CD4-positive, alpha-beta T cell treated with Interleukin-10 for 1 hour (primary cell): ENCODE measurements around the gene VIT.
A peak's percentile ranks its signal among the peaks of the same experiment; 100 is the strongest.

Experiments used
- DNase-seq: peaks from one replicate; pipeline ENCODE4 v3.0.0-alpha.2; 2020

The VIT gene

DNA sequence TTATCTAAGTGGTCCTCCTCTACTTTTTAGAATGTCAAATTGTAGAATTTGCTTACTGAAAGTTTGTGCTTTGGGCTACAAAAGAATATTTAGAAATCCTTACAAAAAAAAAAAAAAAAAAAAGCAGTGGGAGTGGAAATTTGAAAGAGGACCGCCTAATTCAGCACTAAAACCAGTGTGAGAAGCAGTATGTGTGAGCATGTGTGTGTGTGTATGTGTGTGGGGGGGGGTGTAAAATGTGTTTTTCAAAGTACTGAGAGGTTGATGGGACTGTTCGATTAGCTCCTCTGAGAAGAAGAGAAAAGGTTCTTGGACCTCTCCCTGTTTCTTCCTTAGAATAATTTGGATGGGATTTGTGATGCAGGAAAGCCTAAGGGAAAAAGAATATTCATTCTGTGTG, at the start of gene VIT:
VIT (plus strand) TSS at position 175 of the 400 bp plus-strand sequence. CDS start 19,664 bp downstream, outside the sequence.
- DNase-seq = no peak

- DNase-seq = no peak
Measured at GRCh38 chr2:36650031-36650829, 46.3 kb upstream of the VIT start.

GRCh38 chr2:36653155-36653554, 43.4 kb upstream of the VIT start:
- DNase-seq = no peak

GRCh38 chr2:36653967-36654694, 42.4 kb upstream of the VIT start:
- DNase-seq = no peak

DNA sequence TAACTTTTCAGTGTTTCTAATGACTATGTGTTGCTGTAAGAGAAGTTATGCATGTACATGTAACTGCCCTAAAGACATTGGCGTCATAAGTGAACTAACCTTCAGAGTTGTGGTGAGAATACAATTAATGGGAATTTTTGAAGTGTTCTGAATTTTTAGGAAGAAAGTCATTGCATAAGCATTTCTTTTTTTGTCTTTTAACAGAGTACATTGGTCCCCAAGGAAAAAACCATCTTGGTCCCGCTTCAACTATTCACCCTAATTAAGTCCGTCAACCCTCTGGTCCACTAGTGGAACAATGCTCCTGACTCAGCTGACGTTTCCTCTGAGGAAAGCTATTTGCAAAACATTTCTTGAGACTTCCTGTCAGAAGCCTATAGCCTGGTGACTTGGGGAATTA, 41.1 kb upstream of the VIT start:
- DNase-seq = no peak

DNA sequence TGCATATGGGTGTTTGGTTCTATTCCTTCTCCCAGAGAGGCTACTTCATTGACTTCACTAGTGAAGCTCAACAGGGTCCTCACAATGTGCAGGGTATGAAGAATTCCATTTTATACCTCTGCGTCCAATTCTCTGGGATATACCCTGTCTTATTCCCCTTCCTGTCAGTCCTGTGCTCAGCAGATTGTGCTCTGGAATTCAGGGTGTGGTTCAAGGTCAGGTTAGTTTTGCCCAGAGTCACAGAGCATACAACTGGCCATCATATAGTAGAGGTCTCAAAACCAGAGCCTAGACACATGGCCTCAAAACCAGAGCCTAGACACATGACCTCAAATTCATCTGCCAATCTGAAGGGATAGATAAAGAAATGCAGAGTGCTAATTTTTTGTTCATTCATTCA, 38.8 kb upstream of the VIT start:
- no peak for DNase-seq

DNA sequence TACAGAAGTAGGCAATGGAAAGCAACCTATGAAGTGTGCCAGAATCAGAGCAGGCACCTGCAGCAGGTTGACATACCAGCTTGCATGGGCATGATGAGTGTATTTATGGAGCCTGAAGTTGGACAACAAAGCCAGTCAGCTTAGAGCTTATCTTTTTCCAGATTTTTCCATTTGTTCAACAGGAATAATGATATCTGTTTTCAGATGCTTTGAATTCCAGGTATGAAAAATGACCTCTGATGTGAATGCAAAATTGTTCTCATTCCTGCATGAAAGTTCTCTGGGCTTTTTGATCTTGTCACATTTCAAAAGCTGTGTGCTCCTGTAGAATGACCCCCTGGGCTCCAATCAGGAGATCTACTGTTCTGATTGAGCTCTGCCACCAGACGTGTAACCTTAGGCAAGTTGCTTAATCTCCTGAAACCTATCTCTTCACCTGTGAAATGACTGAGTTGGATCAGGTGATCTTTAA, 38.2 kb upstream of the VIT start:
- no peak for DNase-seq

GRCh38 chr2:36659218-36659617, 37.3 kb upstream of the VIT start:
- DNase-seq = no peak

GRCh38 chr2:36659872-36660312, 36.6 kb upstream of the VIT start:
- no peak for DNase-seq

- no peak for DNase-seq
Measured at GRCh38 chr2:36662638-36663037, 33.9 kb upstream of the VIT start.

GRCh38 chr2:36663295-36663694, 33.2 kb upstream of the VIT start:
- no peak for DNase-seq

DNA sequence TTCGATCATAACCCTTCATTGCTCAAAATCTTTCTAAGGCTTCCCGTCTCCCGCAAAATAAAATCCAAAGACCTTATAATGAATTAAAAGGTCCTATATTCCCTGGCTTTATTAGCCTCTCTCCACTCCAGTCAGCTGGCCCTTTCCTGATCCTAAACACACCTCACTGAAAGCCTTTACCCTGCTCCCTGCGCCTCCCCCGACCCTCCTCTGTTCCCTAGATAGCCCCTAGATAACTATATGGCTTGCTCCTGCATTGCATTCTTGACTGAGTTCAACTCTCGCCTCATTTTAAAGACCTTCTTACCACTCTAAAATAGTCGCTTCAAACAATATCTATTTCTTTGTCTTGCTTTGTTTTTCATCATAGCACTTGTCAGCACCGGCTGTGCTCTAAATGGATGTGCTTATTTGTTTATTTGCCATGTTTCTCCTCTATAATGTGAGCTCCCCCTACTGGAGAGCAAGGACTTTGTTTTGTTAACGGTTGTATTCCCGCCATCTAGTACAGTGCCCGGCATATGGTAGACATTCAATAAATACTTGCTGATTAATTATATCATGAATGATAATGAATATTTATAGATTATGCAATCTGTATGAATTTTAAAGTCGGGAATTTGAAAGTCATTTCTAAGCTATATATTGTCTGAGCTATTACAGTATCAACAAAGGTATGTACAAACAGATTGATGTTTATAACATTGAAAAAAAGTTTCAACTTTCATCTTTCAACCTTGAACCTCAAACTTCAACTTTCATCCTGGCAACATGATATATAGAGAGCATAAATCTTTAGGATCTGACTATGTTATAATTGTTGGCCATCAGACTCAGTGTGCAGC, 32.4 kb upstream of the VIT start:
- DNase-seq = peak; percentile 49

DNA sequence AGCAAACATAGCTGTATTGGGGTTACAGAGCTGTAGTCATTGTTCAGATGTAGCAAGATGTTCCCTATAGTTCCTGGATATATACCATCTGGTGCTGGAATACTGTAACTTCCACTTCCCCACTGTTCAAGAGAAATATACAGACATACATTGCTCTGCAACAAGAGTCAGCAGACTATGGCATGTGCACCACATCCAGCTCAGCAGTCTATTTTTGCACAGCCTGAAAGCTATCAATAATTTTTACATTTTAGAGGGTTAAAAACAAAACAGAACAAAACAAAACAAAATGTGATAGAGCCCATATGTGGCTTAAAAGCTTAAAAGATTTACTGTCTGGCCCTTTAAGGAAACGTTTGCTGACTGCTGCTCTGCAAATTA, 31.8 kb upstream of the VIT start:
- no peak for DNase-seq

- DNase-seq = no peak
Measured at GRCh38 chr2:36667931-36668330, 28.6 kb upstream of the VIT start.

- DNase-seq = no peak
Measured at GRCh38 chr2:36670881-36671595, 25.5 kb upstream of the VIT start.

- DNase-seq = no peak
Measured at GRCh38 chr2:36671731-36672130, 24.8 kb upstream of the VIT start.

DNA sequence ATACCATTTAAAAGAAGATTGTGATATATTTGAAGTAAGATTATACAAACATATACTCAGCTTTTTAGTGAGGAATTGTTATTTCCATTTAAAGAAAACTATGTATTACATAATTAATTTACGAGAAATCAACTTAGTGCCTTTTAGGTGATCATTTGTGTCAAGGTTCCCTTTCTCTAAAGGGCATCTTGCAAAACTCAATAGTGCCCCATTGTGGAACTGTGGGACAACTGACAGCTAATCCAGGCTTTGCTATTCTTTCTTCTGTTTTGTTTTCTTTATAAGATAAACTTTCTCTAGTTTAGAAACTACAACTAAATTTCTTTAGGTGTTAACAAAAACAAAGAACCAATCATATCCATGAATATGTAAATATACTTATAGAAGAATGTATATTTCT, 24.3 kb upstream of the VIT start:
- DNase-seq = no peak

DNA sequence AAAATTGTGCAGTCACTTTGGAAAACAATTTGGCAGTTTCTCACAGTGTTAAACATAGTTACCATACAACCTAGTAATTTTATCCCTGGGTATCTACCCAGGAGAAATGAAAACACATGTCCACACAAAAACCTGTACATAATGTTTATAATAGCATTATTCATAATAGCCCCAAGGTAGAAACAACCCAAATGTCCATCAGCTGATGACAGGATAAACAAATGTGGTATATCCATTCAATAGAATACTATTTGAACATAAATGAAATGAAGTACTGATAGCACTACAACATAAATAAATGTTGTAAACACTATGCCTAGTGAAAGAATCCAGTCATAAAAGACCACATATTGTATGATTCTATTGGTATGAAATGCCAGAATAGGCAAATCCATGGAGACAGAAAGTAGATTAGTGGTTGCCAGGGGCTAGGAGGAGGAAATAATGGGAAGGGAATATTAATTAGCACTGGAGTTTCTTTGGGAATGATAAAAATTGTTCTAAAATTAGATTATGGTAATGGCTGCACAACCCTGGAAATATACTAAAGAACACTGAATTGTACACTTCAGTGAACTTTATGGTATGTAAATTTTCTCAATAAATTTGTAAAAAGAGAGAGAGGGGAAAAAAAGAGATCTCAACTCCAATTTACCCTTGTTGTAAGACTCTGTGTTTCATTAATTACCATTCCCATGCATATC, 20.8 kb upstream of the VIT start:
- no peak for DNase-seq

- no peak for DNase-seq
Measured at GRCh38 chr2:36676364-36676763, 20.1 kb upstream of the VIT start.

DNA sequence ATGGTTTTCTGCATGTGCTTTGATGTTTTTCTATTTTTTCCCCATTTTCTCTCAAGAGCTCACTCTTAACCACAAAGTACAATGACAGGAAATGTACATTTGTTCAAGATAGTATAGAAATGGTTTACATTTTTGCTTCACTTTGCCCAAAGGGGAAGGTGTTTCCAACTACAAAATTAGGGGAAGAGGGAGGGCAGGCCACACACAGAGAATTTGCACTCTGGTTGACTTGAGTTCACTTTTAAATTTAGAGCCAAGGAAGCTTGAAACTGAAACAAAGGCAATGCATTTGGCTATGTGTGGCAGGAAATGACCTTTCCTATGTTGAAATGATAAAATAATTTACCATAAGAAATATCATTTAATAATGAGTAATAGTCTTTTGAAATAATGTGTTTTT, 19.1 kb upstream of the VIT start:
- no peak for DNase-seq

DNA sequence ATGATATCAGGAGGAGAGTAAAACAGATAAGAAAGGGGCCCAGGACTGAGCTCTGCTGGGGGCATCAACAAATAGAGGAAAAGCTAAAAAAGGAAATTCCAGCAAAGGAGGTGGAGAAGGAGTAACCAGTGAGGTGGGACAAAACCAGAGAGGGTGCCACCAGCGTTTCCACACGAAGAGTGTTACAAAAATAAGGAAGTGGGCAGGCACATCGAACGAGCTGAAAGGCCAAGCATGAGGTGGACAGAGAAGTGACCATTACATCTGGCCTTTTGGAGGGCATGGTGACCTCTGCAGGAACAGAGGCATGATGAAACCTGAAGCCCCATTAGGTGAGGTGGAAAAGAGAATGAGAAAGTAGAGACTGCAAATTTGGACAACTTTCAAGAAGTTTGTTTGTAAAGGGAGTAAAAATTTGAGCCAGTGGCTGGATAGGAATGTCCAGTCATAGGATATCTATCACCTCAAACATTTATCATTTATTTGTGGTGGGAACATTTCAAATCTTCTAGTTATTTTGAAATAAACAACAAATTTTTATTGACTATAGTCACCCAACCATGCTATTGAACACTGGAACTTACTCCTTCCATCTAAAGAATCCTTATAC, 18.4 kb upstream of the VIT start:
- no peak for DNase-seq

- no peak for DNase-seq
Measured at GRCh38 chr2:36678856-36679255, 17.7 kb upstream of the VIT start.
